ENCODE measurements around the gene GAS7. TPM values are rescaled to one million over a fixed set of nuclear protein-coding genes. Genes with fewer than 3 reads are reported as not detected.

GAS7 gene
- total RNA-seq, 1 experiment from 2014 or later, result 6.0 TPM

DNA sequence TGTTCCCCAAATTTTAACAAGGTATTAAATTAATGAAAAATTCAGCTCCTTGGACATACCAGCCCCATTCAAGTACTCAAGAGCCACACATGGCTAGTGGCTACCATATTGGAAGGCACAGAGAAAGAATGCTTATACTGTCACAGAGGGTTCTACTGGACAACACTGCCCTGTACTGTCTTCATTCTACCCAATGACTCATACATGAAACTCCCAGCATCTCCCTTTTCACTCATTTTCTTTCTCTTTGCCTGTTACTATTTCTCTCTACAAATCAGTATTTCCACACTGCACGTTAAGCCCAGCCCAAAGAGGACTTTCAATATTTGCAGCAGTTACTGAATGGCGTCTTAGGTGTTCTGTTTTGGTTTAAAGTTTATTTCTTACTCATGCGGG, 221.2 kb downstream of the GAS7 start:
- H2AFZ ChIP-seq (ENCODE audit: low read length), result no peak overlapping the region
- no peak overlapping the region for H3K4me3 Mint-ChIP-seq
- no peak overlapping the region for H2BK20ac ChIP-seq (ENCODE audit: low read depth, low read length, poor library complexity, severe bottlenecking)
- H4K5ac ChIP-seq (ENCODE audit: insufficient read length, low read depth, low read length), result no peak overlapping the region
- H3K9me3 Mint-ChIP-seq, result no peaks in the 10 kb centered on the region
- no peak overlapping the region for H2BK12ac ChIP-seq (ENCODE audit: insufficient read length, low read depth, low read length)
- no peaks in the 10 kb centered on the region for H4K20me1 ChIP-seq (ENCODE audit: control insufficient read depth, insufficient read depth, insufficient read length)
- H2BK120ac ChIP-seq (ENCODE audit: low read depth, low read length, poor library complexity, severe bottlenecking), result no peak overlapping the region
- H3T11ph ChIP-seq (ENCODE audit: low read length), result no peak overlapping the region
- peaks cover 13 to 21% of the 10 kb centered on the region in 2 experiments for H3K4me1 Mint-ChIP-seq
- H3K56ac ChIP-seq (ENCODE audit: insufficient read length, low read depth, low read length), result no peak overlapping the region
- no peak for DNase-seq
- WGBS (ENCODE audit: extremely low coverage, insufficient read length, low lambda C conversion rate), result no CpG with 5 or more reads among the region's 3 CpGs
- no peak overlapping the region for H3K27ac Mint-ChIP-seq
- no peaks in the 10 kb centered on the region for H3K9me3 ChIP-seq (ENCODE audit: control insufficient read depth, low read depth, low read length)
- no peak overlapping the region for H3K14ac ChIP-seq (ENCODE audit: insufficient read depth, low read length)
- H3K27ac ChIP-seq (ENCODE audit: insufficient read length, low read depth, low read length), result no peak overlapping the region
- H3K27me3 ChIP-seq (ENCODE audit: insufficient read depth, low read length), result no peaks in the 10 kb centered on the region
- no peak overlapping the region for H3K23ac ChIP-seq (ENCODE audit: insufficient read length, low read depth, low read length)
- H3K4me1 ChIP-seq (ENCODE audit: insufficient read depth, low read length), result no peaks in the 10 kb centered on the region
- no peaks in the 10 kb centered on the region for H3K23me2 ChIP-seq (ENCODE audit: insufficient read length, low read depth, low read length, poor library complexity, severe bottlenecking)
- no peak overlapping the region for H2BK5ac ChIP-seq (ENCODE audit: insufficient read length, low read length)
- no peak overlapping the region; the same call in 1 of the 2 replicates for H3K4ac ChIP-seq (ENCODE audit: low read depth, low read length)
- H2AK5ac ChIP-seq (ENCODE audit: insufficient read length, low read length), result no peak overlapping the region
- H3K18ac ChIP-seq (ENCODE audit: insufficient read length, low read depth, low read length), result no peak overlapping the region
- H3K79me2 ChIP-seq (ENCODE audit: insufficient read depth, low read length), result no peaks in the 10 kb centered on the region
- H3K9ac ChIP-seq (ENCODE audit: extremely low read depth, insufficient read length, low read length), result no peak overlapping the region
- H3K4me2 ChIP-seq (ENCODE audit: insufficient read depth, insufficient read length, low read length), result no peak overlapping the region
- no peaks in the 10 kb centered on the region for H3K27me3 Mint-ChIP-seq (ENCODE audit: low read depth)
- TF ChIP-seq, protein P1, sequence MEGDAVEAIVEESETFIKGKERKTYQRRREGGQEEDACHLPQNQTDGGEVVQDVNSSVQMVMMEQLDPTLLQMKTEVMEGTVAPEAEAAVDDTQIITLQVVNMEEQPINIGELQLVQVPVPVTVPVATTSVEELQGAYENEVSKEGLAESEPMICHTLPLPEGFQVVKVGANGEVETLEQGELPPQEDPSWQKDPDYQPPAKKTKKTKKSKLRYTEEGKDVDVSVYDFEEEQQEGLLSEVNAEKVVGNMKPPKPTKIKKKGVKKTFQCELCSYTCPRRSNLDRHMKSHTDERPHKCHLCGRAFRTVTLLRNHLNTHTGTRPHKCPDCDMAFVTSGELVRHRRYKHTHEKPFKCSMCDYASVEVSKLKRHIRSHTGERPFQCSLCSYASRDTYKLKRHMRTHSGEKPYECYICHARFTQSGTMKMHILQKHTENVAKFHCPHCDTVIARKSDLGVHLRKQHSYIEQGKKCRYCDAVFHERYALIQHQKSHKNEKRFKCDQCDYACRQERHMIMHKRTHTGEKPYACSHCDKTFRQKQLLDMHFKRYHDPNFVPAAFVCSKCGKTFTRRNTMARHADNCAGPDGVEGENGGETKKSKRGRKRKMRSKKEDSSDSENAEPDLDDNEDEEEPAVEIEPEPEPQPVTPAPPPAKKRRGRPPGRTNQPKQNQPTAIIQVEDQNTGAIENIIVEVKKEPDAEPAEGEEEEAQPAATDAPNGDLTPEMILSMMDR (conservative IDR thresholded peaks at IDR 0.05), result no peak
- H3K36me3 Mint-ChIP-seq (ENCODE audit: insufficient read depth in 1 of 3, low read depth in 3 of 3), result no peaks in the 10 kb centered on the region
- no peaks in the 10 kb centered on the region for H3K79me1 ChIP-seq (ENCODE audit: insufficient read depth, low read depth, low read length, poor library complexity, severe bottlenecking)
- H2BK15ac ChIP-seq (ENCODE audit: low read depth, low read length), result no peak overlapping the region
- H4K91ac ChIP-seq (ENCODE audit: insufficient read length, low read depth, low read length), result no peak overlapping the region
- no peak overlapping the region for H4K8ac ChIP-seq (replicated peaks; ENCODE audit: insufficient read length, low read depth, low read length)
